Endometrium (tissue), 2 donors: ENCODE results near the gene SLC4A1AP.

Experiments
- FAIRE-seq: peaks from 2 replicates; lab custom pipeline; 2012; peaks lifted over from hg19 to GRCh38; lab: Jason Lieb, UNC
- donor health status: control.
- donor health status: control.

Gene SLC4A1AP

DNA sequence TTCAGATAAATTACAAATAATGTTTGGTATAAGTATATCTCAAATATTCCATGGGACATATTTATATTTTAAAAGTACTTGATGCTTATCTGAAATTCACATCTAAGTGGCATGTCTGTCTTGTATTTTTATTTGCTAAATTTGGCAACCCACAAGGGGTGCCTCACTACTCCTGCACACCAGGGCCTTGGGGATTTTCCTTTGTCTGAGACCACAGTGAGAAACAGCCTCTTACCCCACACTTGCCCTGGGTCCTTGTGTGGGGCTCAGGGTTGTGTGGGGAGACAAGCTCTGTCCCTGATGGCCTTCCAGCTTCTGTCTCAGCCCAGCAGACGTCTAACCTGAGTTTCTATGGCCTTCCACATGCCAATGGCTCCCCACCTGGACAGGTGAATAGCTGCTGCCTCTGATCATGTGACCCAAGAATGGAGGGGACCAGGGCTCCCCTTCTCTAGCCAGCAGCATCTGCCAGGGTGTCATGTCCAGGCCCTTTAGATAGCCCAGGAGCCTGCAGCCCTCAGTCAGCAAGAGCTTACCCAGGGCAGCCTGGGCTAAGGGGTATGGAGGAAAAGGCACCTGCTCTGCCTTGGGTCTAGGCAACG is 58.3 kb downstream of the SLC4A1AP start:
- no peak for FAIRE-seq

- no peak for FAIRE-seq
Measured at GRCh38 chr2:27723372-27724144, 59.9 kb downstream of the SLC4A1AP start.

- FAIRE-seq = no peak
Measured at GRCh38 chr2:27724191-27724590, 60.5 kb downstream of the SLC4A1AP start.

- no peak for FAIRE-seq
Measured at GRCh38 chr2:27724905-27725701, 61.4 kb downstream of the SLC4A1AP start.

- FAIRE-seq = no peak
Measured at GRCh38 chr2:27727257-27727656, 63.6 kb downstream of the SLC4A1AP start.

- no peak for FAIRE-seq
Measured at GRCh38 chr2:27728081-27728858, 64.6 kb downstream of the SLC4A1AP start.

DNA sequence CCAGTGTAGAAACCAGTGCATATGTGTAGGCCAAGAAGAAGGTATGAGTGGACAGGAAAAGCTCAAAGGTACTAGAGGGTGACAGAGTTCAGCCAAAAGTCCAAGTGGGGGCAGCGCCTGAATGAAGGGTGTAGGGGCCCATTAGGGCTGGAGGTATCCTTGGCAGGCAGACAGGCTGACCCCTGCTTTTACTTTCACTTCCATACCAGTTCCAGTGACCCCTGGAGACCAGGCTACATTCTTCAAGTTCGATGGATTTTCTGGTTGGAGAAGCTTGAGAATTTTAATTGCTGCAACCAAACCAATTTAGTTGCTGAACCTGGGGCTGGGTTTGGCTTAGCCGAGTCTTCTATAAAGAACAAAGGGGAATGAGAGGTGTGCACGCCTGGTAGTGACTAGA is 65.5 kb downstream of the SLC4A1AP start:
- FAIRE-seq = no peak

- FAIRE-seq = no peak
Measured at GRCh38 chr2:27729614-27730013, 65.9 kb downstream of the SLC4A1AP start.

- FAIRE-seq = no peak
Measured at GRCh38 chr2:27730261-27730662, 66.6 kb downstream of the SLC4A1AP start.

DNA sequence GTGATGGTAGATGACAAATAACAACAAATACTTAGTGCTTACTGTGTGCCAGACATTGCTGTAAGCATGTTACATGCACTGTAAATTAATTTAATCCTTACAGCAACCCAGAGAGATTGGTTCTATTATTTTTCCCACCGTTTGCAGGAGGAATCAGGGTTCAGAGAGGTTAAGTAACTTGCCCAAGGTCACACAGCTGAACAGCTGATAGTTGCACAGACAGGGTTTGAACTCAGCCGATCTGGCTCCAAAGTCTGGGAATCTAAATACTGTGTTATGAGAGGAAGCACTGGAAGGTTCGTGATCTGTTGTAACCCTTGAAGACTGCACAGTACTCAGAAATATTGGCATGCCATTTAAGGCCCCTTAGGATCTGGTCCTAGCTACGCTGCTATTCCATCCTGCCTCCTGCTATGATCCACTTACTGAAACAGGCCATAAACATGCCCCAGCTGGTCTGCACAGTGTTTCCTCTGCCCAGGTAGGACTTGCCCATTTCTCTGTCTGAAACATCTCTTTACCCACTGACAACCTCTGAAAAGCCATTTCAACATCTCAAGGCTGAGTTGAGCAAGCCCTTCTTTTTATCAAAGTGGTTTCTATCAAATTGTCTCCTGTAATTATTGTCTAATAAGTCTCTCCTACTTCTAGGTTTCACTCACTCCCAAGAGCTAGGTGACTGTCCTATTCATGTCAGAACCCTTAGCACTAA is 67.4 kb downstream of the SLC4A1AP start:
- FAIRE-seq = no peak

DNA sequence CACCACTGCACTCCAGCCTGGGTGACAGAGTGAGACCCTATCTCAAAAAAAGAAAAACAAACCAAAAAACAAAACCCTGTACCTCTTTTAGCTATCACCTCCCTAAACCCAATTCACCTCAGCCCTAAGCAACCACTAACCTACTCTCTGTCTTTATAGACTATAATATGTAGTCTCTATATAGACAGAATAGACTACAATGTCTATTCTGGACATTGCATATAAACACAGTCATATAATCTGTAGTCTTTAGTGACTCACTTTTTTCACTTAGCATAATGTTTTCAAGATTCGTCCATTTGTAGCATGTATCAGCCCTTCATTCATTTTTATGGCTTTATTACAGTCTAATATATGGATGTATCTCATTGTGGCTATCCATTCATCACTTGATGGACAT is 70.6 kb downstream of the SLC4A1AP start:
- no peak for FAIRE-seq

DNA sequence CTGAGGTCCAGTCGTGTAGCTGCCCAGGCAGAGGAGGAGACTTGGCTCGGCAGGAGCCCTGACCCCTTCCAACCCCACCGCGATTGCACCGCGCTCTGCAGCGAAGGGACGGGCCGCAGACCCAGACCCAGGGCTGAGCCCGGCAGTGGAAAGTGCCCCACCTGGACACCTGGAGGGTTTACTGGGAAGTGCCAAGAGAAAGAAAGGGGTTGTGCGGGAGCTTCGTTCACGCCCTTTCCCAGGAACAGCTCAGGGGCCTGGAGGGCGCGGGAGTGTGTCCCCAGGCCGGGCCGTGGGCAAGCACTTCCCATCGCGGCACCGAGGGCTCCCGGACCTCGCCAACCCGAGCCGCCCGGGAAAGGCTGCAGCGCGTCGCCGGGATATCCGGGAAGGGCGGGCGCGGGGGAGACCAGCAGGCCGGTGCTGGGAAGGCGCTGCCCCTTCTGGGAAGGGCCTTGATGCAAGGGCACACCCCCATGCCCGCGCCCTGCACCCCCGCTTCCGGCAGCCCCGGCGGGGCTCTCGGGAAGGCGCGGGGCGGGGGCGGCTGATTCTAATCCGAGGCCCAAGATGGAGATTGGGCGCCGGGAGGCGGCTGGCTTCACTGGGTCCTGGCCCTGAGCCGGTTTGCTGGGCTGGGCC is 71.7 kb downstream of the SLC4A1AP start:
- FAIRE-seq = no peak

GRCh38 chr2:27736031-27736889 is 72.6 kb downstream of the SLC4A1AP start:
- no peak for FAIRE-seq

- no peak for FAIRE-seq
Measured at GRCh38 chr2:27736890-27737204, 73.2 kb downstream of the SLC4A1AP start.

DNA sequence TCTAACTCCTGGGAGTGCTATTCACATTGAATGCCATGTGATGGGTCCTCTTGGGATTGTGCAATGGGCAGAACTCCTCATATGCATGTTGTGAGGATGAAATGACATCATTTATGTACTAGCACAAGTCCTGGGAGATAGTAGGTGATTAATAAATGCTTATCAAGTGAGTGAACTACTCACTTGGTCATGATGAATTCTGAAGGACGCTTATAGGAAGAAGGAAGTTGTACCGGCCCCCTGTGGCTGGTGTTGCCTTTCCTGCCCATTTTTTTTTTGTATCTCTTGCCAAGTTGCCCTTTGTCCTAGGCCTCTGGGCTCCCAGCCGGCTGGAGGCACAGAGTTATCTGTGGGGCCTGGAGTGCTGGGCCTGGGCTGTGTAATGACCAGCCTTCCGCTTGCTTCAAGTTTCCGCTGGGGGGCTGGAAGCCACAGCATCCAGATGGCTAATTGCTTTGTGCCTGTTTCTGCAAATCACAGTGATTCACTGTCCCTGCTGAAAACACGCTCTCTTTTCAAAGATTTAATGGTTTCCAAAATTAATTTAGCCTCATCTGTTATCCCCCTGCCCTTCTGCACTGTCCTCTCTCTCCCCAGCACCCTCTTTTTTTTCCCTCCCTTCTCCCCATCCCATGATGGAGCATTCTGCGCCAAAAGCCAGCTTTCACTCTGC is 74.1 kb downstream of the SLC4A1AP start:
- FAIRE-seq = no peak

GRCh38 chr2:27738349-27739057 is 74.8 kb downstream of the SLC4A1AP start:
- no peak for FAIRE-seq

- no peak for FAIRE-seq
Measured at GRCh38 chr2:27739058-27739373, 75.3 kb downstream of the SLC4A1AP start.

DNA sequence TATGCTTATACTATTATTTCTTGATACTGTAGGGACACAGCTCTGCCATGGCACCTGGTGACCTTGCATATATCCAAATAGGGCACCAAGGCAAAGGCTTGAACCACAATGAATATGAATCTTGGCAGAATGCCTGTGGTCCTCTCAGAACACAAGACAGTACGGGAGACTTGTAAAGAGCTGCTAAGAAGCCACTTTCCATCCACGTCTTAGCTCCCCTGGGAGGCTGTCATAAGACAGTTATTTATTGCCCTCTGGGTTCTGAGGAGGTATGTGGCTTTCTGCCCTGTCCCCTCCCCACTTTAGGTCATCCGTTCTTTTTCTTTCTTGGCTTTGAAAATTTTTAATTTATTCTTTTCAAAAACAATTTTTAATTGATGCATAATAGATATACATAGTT is 78.0 kb downstream of the SLC4A1AP start:
- FAIRE-seq = no peak

DNA sequence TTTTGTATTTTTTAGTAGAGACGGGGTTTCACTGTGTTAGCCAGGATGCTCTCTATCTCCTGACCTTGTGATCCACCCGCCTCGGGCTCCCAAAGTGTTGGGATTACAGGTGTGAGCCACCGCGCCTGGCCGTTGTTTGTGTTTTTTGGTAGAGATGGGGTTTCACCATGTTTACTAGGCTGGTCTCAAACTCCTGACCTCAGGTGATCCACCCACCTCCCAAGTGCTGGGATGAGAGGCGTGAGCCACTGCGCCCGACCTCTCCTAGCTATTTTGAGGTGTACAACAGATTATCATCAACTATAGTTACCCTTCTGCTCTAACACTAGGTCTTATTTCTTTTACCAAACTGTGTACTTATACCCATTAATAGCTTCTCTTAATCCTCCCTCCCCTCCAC is 78.9 kb downstream of the SLC4A1AP start:
- no peak for FAIRE-seq
